Activated T-cell treated with anti-CD3 and anti-CD28 coated beads for 1 hour (primary cell): ENCODE results near the gene RANBP10.
"Not testable (repeated sequence)": the region's sequence is repeated elsewhere in the genome, so short reads cannot be mapped to it uniquely, and the experiment has no call there.

ENCODE experiments used
- DNase-seq: peaks from one replicate; pipeline ENCODE4 v3.0.0-alpha.2; 2020; ENCODE audit warnings: low read depth

RANBP10 gene

GRCh38 chr16:67779256-67780014 is 26.9 kb downstream of the RANBP10 start:
- no peak for DNase-seq

DNA sequence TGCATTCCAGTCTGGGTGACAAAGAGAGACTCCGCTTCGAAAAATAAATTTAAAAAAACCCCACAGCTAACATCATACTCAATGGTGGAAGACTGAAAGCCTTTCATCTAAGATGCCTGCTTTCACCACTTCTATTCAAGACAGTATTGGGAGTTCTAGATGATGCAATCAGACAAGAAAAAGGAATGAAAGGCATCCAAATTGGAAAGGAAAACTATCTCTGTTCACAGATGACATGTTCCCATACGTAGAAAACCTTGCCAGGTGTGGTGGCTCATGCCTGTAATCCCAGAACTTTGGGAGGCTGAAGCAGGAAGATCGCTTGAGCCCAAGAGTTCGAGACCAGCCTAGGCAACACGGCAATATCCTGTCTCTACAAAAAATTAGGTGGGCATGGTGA is 31.1 kb downstream of the RANBP10 start:
- no peak for DNase-seq

DNA sequence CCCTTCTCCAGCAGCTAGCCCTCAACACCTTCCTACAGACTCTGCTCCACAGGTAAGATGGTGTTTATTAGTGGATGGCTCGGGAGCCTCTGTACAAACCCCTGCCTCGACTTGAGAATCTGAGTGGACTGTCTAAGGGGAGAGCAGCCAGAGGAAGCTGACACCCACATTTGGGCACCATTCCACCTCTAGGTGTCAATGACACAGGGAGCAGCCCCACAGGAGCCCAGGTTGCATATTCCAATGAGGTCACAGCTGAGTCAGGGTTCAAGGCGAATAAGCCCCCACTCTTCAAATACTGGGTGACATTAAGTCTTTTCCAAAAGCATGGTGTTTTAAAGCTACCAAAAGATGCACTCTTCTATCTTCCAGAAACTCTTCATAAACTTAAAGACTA is 31.9 kb downstream of the RANBP10 start:
- no peak for DNase-seq

DNA sequence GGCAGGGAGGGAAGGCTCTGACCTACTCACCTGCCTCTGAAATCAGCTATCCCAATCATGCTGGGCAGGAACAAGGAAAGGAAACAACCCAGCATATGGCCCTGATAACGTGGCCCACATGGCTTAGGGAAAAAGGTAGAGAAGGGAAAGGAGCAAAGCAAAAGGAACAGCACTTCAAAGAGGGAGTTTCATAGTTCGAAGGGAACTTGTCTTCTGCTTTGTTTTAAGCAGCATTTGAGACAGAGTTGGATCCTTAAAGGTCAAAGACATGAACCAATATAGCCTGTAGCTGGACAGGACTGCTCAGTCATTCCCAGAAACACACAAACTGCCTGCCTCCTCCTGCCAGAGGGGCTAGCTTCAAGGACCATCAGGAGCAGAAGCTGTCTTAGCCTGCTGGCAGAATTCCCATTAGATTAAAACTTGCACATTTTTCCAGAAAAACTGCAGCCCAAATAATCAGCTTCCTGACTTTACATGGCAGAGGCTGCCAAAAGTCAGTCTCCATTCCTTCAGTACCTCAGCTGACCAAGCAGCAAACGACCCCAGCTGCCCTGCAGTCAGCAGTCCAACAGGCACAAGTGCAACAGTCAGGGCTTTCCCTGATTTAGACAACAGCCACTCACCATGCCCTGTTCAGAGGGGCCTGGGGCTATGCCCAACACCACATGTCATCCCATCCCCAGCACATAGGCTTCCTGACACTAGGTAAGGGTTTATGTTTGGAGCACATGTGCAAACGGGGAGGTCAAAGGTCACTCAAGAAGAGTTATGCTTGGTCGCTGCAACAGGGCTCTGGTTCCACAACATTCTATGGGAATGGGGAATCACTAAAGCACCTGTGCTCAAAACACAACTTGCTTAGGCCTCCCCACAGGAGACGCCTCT is 32.5 kb downstream of the RANBP10 start:
- no peak for DNase-seq

- DNase-seq = no peak
Measured at GRCh38 chr16:67773099-67773498, 33.3 kb downstream of the RANBP10 start.

GRCh38 chr16:67770346-67770991 is 35.9 kb downstream of the RANBP10 start:
- no peak for DNase-seq

DNA sequence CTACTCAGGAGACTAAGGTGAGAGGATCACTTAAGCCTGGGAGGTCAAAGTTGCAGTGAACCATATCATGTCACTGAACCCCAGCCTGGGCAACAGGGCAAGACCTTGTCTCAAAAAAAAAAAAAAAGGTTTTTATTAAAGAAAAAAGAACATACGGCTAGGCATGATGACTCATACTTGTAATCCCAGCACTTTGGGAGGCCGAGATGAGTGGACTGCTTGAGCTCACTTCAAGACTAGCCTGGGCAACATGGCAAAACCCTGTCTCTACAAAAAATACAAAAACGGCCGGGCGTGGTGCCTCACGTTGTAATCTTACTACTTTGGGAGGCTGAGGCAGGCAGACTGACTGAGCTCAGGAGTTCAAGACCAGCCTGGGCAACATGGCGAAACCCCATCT is 38.4 kb downstream of the RANBP10 start:
- DNase-seq = no peak

GRCh38 chr16:67766291-67766690 is 40.1 kb downstream of the RANBP10 start:
- DNase-seq = no peak

GRCh38 chr16:67764158-67764667 is 42.1 kb downstream of the RANBP10 start:
- no peak for DNase-seq

- DNase-seq = no peak
Measured at GRCh38 chr16:67763066-67763465, 43.3 kb downstream of the RANBP10 start.

DNA sequence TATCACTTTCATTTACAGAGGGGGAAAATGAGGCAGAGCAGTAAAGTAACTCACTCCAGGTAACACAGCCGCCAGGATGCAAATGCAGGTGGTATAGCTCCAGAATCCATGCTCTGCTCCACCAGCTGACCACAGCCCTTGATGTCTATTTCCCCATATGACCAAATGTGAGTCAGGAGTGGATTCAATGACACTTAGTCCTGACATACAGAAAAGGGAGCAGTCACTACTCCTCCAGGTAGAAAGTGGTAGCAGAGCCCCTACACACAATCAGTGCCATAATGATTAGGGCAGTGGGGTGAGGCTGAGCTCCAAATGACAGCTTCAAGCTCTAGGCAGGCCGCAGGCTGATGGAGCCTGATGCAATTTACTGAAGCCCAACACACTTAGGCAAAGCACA is 44.0 kb downstream of the RANBP10 start:
- no peak for DNase-seq

- DNase-seq = no peak
Measured at GRCh38 chr16:67761924-67762323, 44.4 kb downstream of the RANBP10 start.

GRCh38 chr16:67760956-67761230 is 45.5 kb downstream of the RANBP10 start:
- no peak for DNase-seq

GRCh38 chr16:67760206-67760955 is 46.0 kb downstream of the RANBP10 start:
- DNase-seq = no peak

GRCh38 chr16:67758966-67759365 is 47.4 kb downstream of the RANBP10 start:
- no peak for DNase-seq

- DNase-seq = no peak
Measured at GRCh38 chr16:67758006-67758405, 48.4 kb downstream of the RANBP10 start.

DNA sequence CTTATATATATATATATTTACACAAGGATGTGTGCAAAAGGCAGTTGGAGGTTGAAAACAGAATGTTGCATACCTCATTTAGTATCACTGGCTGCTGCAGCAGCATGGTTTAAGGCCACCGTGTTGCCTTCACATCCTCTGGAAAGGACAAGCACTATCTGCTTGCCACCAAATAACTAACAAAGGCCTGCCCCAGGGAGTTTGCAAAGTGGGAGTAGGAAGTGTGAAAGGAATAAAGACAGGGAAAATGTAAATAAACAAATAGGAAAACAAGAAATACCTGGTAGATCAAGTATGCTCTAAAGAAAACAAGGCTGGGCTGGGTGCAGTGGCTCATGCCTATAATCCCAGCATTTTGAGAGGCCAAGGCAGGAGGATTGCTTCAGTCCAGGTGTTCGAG is 53.7 kb downstream of the RANBP10 start:
- DNase-seq = no peak

GRCh38 chr16:67751331-67751730 is 55.0 kb downstream of the RANBP10 start:
- not testable (repeated sequence) for DNase-seq

GRCh38 chr16:67750466-67750865 is 55.9 kb downstream of the RANBP10 start:
- DNase-seq = no peak

- no peak for DNase-seq
Measured at GRCh38 chr16:67749436-67750078, 56.8 kb downstream of the RANBP10 start.

GRCh38 chr16:67748834-67749233 is 57.5 kb downstream of the RANBP10 start:
- no peak for DNase-seq

DNA sequence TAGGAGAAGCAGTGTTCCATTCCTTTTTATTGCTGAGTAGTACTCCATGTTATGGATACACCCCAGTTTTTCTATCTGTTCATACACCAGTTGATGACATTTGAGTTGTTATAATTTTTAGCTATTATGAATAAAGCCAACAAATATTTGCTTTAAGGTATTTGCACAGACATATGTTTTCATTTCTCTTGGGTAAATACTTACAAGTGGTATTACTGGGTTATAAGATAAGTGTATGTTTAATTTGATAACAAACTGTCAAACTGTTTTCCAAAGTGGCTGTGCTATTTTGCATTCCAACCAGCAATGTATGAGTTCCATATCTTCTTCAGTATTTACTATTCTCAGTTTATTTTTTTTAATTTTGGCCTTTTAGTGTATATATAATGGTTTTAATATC is 59.5 kb downstream of the RANBP10 start:
- DNase-seq = no peak
